ENCODE data around the gene GPR21. TPM values are rescaled to one million over a fixed set of nuclear protein-coding genes. Genes with fewer than 3 reads are reported as not detected.

GPR21 gene
- total RNA-seq, 1 donor from 2014 or later, result 2.9 TPM

- Mint-ChIP-seq H3K4me3 (ENCODE audit: low read depth) (no peak overlapping the region), H3K4me1 (ENCODE audit: low read depth) (no peaks in the 10 kb centered on the region), H3K27me3 (no peaks in the 10 kb centered on the region), H3K9me3 (ENCODE audit: low read depth) (no peaks in the 10 kb centered on the region), H3K36me3 (ENCODE audit: insufficient read depth) (peaks cover 18% of the 10 kb centered on the region), H3K27ac (no peak overlapping the region)
- TF ChIP-seq CTCF (IDR thresholded peaks at IDR 0.05; ENCODE audit: unreplicated experiment), result no peak
- no peak for DNase-seq (ENCODE audit: low spot score, unreplicated experiment)
These were observed 41.2 kb downstream of the GPR21 start for GRCh38 chr9:123074628-123075027.

GRCh38 chr9:123080444-123080843 lies 47.0 kb downstream of the GPR21 start:
- no peak for DNase-seq (ENCODE audit: low spot score, unreplicated experiment)
- no peak overlapping the region for H3K27ac Mint-ChIP-seq
- no peaks in the 10 kb centered on the region for H3K27me3 Mint-ChIP-seq
- H3K36me3 Mint-ChIP-seq (ENCODE audit: insufficient read depth), result peaks cover 27% of the 10 kb centered on the region
- no peak for TF ChIP-seq CTCF (IDR thresholded peaks at IDR 0.05; ENCODE audit: unreplicated experiment)
- H3K4me1 Mint-ChIP-seq (ENCODE audit: low read depth), result peaks cover 8% of the 10 kb centered on the region
- no peak overlapping the region for H3K4me3 Mint-ChIP-seq (ENCODE audit: low read depth)
- H3K9me3 Mint-ChIP-seq (ENCODE audit: low read depth), result no peaks in the 10 kb centered on the region

GRCh38 chr9:123081824-123082223 lies 48.4 kb downstream of the GPR21 start:
- H3K4me1 Mint-ChIP-seq (ENCODE audit: low read depth), result peaks cover 20% of the 10 kb centered on the region

GRCh38 chr9:123083680-123084079 lies 50.2 kb downstream of the GPR21 start:
- H3K4me3 Mint-ChIP-seq (ENCODE audit: low read depth), result no peak overlapping the region
- no peak for TF ChIP-seq CTCF (IDR thresholded peaks at IDR 0.05; ENCODE audit: unreplicated experiment)
- H3K27me3 Mint-ChIP-seq, result no peaks in the 10 kb centered on the region
- peaks cover 25% of the 10 kb centered on the region for H3K36me3 Mint-ChIP-seq (ENCODE audit: insufficient read depth)
- no peak overlapping the region for H3K27ac Mint-ChIP-seq
- no peaks in the 10 kb centered on the region for H3K9me3 Mint-ChIP-seq (ENCODE audit: low read depth)
- peaks cover 29% of the 10 kb centered on the region for H3K4me1 Mint-ChIP-seq (ENCODE audit: low read depth)
- no peak for DNase-seq (ENCODE audit: low spot score, unreplicated experiment)

More at GRCh38 chr9:123081824-123082223, 48.4 kb downstream of the GPR21 start:
- Mint-ChIP-seq H3K36me3 (ENCODE audit: insufficient read depth) (peaks cover 27% of the 10 kb centered on the region), H3K4me3 (ENCODE audit: low read depth) (no peak overlapping the region), H3K27ac (no peak overlapping the region), H3K27me3 (no peaks in the 10 kb centered on the region), H3K9me3 (ENCODE audit: low read depth) (no peaks in the 10 kb centered on the region)
- peak; percentile 72 for TF ChIP-seq CTCF (IDR thresholded peaks at IDR 0.05; ENCODE audit: unreplicated experiment)
- DNase-seq (ENCODE audit: low spot score, unreplicated experiment), result no peak

- TF ChIP-seq CTCF (IDR thresholded peaks at IDR 0.05; ENCODE audit: unreplicated experiment), result no peak
- Mint-ChIP-seq H3K36me3 (ENCODE audit: insufficient read depth) (peaks cover 27% of the 10 kb centered on the region), H3K27ac (no peak overlapping the region), H3K9me3 (ENCODE audit: low read depth) (no peaks in the 10 kb centered on the region), H3K4me3 (ENCODE audit: low read depth) (no peak overlapping the region), H3K27me3 (no peaks in the 10 kb centered on the region), H3K4me1 (ENCODE audit: low read depth) (peaks cover 29% of the 10 kb centered on the region)
- no peak for DNase-seq (ENCODE audit: low spot score, unreplicated experiment)
These were observed 50.8 kb downstream of the GPR21 start for GRCh38 chr9:123084256-123084655.

Other genes with a start within 250 kb of the GPR21 start
- gene OR5C1, start 244.7 kb upstream of the GPR21 start, total RNA-seq, result not detected in 2 replicates
- gene OR1K1, start 233.5 kb upstream of the GPR21 start, total RNA-seq, result not detected in 2 replicates
- gene PDCL, start 205.1 kb upstream of the GPR21 start, total RNA-seq, result 31.2 and 33.3 TPM in 2 replicates
- 61.3 and 68.8 TPM in 2 replicates for gene RC3H2, start 128.3 kb upstream of the GPR21 start, total RNA-seq
- 8.3 and 9.0 TPM in 2 replicates for gene ZBTB6, start 120.3 kb upstream of the GPR21 start, total RNA-seq
- gene ZBTB26, start 102.2 kb upstream of the GPR21 start, total RNA-seq, result 14.1 and 15.4 TPM in 2 replicates
- 78.9 and 93.6 TPM in 2 replicates for gene RABGAP1, start 92.6 kb upstream of the GPR21 start, total RNA-seq
- gene STRBP, start 234.9 kb downstream of the GPR21 start, total RNA-seq, result 87.3 and 101 TPM in 2 replicates

Data from progenitor cell of endocrine pancreas (in vitro differentiated cells).